Renal cortical epithelial cell (primary cell): ENCODE measurements around the gene INTS13. TPM values are rescaled to one million over a fixed set of nuclear protein-coding genes. Genes with fewer than 3 reads are reported as not detected.
"Not testable (repeated sequence)": the region's sequence is repeated elsewhere in the genome, so short reads cannot be mapped to it uniquely, and the experiment has no call there.

Source experiments
- DNase-seq: peaks from one replicate; pipeline ENCODE4 v3.0.0-alpha.2; 2011; ENCODE audit warnings: low read depth
- total RNA-seq: library from RNA; depleted of rRNA; stranded (reverse); fragments of >200 nt; gene quantifications from 2 replicates; pipeline ENCODE4 v1.2.3, GENCODE V29; 2014

Gene INTS13
- total RNA-seq, 1 donor from 2014 or later: 40.1 TPM

DNA sequence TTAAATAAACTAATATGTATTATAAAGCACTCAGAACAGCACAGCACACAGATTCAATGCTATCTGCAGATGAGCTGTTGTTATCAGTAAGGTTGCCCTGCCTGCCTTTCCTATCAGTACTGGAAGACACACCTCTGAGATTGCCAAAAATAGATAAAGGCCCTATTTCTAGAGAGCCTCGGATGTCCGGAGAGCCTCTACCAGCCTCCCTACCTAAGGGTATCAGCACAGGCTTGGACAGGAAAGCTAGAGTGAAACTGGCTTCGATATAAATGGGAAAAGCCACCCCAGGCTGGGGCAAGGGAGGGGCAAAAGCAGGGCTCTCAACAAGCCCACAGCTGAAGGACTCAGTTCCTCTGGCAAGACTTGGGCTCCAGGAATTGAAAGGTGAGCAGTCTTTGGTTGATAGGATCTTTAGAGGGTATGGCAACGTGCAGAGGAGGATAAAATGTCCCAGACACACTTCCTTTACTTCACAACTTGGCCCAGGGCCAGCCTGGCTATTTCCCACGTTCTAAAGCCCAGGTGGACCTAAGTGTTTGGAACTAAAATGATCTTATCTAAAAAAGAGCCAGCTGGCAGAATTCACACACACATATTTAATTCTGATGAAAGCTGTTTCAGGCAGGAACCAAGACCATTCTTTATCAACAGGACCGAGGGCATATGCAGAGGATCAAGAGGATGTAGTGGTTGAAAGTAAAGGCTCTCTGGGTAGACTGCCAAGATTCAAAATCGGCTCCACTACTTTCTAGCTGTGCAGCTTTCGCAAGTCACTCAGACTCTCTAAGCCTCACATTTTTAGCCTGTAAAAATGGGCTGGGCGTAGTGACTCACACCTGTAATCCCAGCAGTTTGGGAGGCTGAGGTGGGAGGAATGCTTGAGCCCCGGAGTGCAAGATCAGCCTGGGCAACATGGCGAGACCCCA, 67.0 kb downstream of the INTS13 start:
- peak; percentile 33 for DNase-seq

DNA sequence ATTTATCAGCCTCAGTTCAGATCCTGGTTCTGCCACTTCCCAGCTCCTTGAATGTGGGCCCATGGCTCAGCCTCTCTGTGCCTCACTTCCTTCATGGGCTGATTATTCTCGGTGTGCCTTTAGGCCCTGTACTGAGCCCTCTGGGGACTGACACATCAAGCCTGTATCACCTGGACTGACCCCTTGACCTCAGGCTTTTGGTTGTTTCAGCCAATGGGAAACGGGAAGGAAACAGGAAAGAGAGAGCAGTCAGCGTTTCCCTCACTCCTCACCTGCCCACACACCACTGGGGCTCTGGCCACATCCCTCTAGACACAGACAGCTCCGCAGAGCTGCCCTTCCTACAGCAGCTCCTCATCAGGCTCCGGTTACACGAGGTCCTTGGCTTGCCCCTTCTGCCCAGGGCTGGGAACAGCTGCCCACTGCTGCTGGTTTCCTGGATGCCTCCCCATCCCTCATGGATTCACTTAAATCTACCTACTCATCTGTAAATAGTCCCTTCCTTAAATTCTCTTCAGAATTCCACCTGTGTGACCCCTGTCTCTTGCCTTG, 67.8 kb downstream of the INTS13 start:
- DNase-seq: no peak

DNA sequence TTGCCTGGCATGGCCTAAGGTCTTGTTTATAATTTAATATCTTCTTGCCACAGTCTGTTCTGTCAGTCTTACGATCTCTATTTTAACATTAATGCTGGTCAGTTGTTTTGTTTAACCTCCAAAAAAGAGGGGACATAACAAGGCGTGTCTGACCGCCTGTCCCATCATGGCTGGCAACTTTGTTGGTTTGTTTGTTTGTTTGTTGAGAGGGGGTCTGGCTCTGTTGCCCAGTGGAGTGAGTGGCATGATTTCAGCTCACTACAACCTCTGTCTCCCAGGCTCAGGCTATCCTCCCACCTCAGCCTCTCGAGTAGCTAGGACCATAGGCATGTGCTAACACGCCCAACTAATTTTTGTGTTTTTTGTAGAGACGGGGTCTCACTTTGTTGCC, 68.7 kb downstream of the INTS13 start:
- DNase-seq: no peak

DNA sequence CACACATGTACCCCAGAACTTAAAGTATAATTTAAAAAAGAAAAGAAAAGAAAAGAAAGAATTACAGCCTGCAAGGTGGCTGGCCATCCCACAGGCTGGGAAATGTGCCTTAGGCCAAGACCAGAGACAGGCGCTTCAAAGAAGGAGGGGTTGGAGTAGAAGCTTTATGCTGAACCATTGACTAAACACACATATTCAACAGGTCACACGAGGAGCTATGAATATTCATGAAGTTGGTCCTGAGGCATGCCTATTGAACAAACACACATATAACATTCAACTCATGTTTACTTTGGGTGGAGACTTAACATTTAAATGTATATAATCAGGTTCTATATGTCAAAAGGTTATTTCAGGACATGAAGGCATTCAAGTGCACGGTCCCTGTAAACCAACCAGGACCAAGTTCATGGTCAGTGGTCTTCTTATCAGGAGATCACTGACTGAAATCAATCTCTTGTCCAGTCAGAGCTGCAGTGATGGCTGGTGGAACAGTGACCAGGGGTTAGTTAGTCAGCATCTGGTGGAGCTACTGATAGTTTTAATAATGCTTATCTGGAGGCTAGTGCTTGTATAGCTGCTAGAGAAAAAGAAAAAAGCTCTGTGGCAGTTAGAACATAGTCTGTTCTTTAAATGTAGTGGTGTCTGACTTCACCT, 69.2 kb downstream of the INTS13 start:
- DNase-seq: peak; percentile 31

DNA sequence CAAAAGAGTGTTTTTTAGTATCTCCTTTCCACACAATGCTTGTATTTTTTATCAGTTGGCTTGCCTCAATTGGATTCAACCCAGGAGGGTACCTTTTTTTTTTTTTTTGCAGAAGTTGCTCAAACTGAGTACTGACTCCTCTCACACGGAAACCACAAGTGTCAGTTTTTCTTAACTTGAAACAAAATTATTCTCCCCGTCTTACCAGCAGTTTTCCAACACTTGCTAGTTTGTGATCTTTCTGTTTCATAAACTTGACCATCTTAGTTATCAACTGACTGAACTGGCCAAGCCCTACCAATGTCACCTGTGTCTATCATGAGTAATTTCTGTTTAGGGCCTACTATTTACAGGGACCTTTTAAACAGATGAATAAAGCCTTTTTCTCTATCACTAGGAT, 70.7 kb downstream of the INTS13 start:
- DNase-seq: no peak

DNA sequence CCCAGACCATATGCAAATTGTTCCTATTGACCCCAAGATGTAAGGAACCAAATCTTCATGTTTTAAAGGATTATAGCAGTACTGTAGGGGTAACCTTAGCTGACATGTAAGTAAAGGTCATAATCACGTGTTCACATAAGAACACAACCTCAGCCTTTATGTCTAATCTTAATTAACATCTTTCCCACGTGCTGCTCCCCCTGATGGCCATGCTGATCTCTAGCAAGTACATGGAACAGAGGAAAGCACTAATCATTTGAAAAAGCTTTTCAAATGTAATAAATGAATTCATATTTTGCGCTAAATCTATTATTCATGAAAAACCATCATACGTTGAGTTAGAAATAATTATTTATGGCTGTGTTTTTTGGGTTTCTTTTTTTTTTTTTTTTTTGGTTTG, 74.3 kb downstream of the INTS13 start:
- no peak for DNase-seq

DNA sequence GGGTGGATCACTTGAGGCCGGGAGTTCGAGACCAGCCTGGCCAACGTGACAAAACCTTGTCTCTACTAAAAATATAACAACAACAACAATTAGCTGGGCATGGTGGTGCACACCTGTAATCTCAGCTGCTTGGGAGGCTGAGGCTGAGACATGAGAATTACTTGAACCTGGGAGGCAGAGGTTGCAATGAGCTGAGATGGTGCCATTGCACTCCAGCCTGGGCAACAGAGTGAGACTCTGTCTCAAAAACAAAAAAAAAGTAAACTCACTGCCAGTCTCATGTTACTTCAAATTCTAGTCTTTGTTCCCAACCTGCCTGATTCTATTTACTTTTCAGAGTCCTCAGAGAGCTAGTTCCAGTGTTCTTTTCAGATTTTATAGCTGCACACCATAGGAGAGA, 75.0 kb downstream of the INTS13 start:
- not testable (repeated sequence) for DNase-seq

DNA sequence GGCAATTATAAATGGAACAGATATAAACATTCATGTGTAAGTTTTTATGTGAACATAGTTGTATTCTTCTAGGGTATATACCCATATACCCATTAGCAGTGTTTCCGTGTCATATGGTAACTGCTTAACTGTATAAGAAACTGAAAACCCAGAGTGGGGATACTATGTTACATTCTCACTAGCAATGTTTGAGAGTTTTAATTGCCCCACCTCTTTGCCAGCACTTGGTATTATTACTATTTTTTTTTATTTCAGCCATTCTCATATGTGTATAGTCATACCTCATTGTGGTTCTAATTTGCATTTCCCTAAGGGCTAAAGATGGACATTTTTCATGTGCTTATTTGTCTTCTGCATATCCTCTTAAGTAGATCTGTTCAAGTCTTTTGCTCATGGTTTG, 76.1 kb downstream of the INTS13 start:
- DNase-seq: no peak

DNA sequence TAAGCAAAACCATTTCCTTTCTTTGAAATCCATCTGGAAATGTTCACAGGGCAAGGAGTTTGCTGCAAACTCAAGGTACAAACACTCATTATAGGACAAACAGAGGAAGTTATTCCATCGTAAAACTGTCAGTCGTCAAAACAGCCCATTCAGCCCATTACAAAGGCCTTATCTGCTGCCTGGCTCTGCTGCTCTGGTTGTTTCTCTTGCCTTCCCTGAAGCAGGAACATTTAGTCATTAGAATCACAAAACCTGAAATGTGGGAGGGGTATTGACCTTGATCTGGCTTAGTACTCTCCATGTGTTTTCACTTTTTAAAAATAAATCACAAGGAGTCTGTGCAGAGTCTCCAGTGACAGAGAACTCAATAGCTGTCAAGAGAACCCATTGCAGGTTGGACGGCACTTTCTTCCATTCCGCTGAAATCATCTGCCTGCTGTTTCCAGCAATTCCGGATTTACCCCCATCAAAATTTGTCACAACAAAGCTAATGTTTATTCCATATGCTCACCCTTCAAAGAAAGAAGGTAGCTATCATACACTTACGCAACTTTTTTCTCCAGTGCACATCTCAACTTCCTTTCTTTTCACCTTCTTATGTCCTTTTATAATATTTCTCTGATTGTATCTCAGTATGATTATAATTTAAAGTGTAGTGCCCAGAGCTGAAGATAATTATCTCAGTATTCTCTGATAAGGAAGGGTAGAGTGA, 80.2 kb downstream of the INTS13 start:
- no peak for DNase-seq

DNA sequence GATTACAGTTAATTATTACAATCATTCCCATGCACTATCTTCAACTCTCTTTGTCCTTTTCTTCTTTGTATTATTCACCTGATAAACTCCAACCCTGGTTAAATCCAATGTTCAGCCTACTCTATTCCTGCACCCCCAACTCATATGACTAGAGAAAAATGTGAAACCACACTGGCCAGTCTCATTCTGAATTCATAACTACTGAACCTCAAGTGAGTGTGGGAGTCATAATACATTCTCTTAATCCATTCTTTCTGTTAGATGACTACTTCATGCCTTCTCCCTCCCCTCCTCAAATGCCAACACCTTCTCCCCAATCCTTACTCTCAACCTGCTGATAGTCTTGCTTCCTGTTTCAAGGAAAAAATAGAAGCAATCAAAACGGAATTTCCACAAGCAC, 82.4 kb downstream of the INTS13 start:
- no peak for DNase-seq

Other genes starting within 250 kb of the INTS13 start
- gene ITPR2, start 104.8 kb downstream of the INTS13 start, total RNA-seq: 33.3 and 51.6 TPM in 2 replicates
- 55.6 and 69.9 TPM in 2 replicates for gene FGFR1OP2, start 489 bp upstream of the INTS13 start, total RNA-seq
- gene TM7SF3, start 76.4 kb upstream of the INTS13 start, total RNA-seq: 118 and 119 TPM in 2 replicates
- gene MED21, start 84.6 kb upstream of the INTS13 start, total RNA-seq: 62.1 and 64.8 TPM in 2 replicates
- not detected in 2 replicates for gene C12orf71, start 144.6 kb upstream of the INTS13 start, total RNA-seq